GM12873 (cell line): ENCODE measurements around the gene TNRC6A.

Experiments used
- TF ChIP-seq, protein P1 (sequence below): IDR thresholded peaks from 2 replicates; pipeline ENCODE4 v1.5.1; 2012; ENCODE audit warnings: low read depth, mild to moderate bottlenecking, moderate library complexity, low read length, control low read depth; ENCODE audit not compliant: insufficient read depth; ENCODE audit errors: missing control alignments

Gene TNRC6A

DNA sequence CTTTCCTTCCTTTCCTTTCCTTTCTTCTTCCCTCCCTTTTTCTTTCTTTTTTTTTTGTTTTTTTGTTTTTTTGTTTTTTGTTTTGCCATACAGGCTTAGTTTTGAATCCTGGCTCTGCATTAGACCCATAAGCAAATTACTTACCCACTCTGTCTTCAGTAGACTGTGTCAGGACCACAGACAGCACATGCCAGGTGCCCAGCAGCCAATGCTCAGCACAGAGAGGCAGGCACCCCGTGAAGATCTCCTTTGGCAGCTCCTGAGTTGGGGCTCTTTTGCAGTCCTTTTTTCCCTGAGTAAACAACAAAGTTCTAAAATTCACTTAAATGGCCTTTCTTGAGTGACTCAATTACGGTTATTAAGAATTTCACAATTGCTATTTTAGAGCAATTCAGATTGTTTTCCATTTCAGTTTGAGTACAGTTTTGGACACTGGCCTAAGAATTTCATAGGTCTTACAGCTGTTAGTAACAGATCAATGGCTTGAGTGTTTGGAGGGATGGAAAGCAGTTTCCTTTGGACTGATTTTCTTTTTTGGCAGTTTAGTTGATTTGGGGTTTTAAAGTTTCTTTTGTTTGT, 90.1 kb downstream of the TNRC6A start:
- TF ChIP-seq, protein P1, sequence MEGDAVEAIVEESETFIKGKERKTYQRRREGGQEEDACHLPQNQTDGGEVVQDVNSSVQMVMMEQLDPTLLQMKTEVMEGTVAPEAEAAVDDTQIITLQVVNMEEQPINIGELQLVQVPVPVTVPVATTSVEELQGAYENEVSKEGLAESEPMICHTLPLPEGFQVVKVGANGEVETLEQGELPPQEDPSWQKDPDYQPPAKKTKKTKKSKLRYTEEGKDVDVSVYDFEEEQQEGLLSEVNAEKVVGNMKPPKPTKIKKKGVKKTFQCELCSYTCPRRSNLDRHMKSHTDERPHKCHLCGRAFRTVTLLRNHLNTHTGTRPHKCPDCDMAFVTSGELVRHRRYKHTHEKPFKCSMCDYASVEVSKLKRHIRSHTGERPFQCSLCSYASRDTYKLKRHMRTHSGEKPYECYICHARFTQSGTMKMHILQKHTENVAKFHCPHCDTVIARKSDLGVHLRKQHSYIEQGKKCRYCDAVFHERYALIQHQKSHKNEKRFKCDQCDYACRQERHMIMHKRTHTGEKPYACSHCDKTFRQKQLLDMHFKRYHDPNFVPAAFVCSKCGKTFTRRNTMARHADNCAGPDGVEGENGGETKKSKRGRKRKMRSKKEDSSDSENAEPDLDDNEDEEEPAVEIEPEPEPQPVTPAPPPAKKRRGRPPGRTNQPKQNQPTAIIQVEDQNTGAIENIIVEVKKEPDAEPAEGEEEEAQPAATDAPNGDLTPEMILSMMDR: no peak

DNA sequence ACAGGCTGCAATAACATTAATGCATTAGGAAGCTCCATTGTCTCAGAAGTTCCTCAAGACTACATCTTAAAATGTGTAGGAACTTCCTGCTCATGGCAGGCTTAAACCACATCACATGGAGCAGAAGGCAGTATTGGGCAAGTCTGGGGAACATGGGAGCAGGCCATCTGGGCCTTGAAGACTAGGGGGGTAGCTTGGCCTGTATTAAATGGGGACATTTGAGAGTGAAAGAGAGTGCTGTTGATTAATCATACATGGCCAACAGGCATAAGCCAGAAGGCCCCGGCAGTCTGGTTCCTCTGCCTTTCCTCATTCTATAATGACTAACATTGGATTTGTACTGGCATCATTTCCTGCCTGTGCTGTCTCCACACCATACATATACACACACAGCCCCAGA, 91.1 kb downstream of the TNRC6A start:
- TF ChIP-seq, protein P1: no peak

DNA sequence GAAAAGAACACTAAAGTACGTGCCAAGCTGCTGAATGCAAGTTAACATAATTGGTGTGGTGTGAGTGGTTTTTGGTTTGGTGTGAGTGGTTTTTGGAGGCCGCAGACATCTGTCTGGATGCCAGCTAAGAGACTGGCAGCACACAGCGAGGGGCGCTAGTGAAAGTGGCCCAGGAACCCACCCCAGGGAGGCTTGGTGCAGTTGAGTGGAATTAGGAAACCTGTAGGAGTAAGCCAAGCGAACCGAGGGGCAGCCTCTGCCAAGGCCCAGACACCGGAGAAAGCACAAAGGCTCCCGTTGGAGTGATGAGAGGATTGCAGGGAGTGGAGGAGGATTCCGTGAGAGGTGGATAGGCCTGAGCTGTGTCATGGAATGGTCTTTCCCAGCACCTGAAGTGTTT, 91.7 kb downstream of the TNRC6A start:
- TF ChIP-seq, protein P1: no peak

DNA sequence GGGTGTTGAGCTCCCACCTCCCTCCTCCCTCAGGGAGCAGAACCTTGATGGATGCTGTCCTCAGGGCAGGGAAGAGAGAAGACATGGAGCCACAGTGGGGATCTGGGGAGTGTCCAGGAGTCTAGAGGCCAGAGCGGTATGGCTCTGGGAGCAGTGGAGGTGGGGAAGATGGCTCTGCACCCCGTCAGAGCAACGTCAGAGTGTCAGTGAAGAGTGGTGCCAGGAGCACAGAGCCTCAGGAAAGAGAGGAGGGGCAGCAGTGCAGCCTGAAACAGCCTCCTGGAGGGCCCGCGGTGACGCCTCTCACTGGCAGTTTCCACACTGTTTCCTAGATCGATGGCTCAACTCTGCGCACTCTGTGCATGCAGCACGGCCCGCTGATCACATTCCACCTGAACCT, 93.1 kb downstream of the TNRC6A start:
- TF ChIP-seq, protein P1: no peak

DNA sequence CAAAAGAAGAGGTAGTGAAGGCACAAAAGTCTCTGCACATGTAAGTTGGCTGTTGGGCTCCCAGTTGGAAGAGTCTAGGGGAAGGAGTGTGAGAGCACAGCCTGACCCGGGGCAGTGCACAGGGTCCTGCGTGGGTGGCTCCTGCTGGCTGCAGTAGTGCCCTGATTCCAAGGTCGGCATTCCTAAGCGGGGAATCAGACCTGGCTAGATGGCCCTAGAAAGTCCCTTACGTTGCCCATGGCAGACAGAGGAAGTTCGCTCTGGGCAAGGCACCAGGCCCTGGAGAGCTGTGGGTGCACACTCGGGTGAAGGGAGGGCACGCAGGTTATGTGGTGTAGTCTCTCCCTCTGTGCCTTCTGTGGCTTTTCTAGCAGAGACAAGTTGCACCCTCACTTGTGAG, 93.5 kb downstream of the TNRC6A start:
- TF ChIP-seq, protein P1: no peak

DNA sequence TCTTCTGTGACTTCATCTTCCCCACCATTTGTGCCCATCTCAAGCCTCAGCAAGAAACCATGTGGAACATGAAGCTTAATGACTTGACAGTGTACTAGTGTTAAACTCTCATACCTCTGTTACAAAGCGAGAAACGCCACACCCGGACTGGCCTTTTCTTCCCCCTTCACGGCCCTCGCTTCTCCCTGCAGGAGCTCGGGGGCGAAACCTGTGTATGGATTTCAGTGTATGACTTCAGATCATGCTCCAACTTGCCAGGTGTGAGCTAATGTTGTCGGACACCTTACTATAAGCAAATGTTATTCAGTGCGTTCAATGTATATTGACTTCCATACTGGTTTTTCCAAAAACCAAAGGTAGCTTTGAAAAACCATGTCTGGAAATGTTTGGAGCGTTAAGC, 96.2 kb downstream of the TNRC6A start:
- TF ChIP-seq, protein P1: no peak

DNA sequence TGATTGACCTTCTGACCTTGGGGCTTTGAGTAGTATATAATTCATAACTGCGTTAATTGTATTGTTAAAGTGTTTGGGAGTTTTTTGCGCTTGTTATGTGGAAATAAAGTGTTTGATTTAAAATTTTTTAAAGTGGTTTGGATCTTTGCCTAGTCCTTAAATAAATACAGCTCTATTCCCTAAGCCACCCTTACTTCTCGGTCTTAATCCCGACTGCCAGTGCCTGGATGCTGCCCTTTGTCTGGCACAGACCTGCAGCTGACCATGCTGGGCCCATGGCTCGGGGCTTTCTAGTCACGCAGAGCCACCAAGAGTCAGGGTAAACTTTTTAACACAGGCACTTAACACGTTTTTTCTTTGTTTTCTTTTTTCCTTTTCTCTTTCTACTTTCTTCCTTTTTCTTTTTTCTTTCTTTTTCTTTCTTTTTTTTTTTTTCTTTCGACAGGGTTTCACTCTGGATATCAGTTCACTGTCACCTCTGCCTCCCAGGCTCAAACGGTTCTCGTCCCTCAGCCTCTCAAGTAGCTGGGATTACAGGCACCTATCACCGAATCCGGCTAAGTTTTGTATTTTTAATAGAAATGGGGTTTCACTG, 96.7 kb downstream of the TNRC6A start:
- TF ChIP-seq, protein P1: no peak
